Measurements from ENCODE around the gene HMCN1. TPM values are rescaled to one million over a fixed set of nuclear protein-coding genes. Genes with fewer than 3 reads are reported as not detected.

Gene HMCN1
- total and polyA plus RNA-seq, 12 donors: 0.56 to 5.8 (median 2.7) TPM

- TF ChIP-seq POLR2A (IDR thresholded peaks at IDR 0.05): no peak
- TF ChIP-seq CTCF (IDR thresholded peaks at IDR 0.05): no peak
- no peaks in the 10 kb centered on the region for H3K4me1 ChIP-seq (replicated peaks in 1 of 2)
Measured at GRCh38 chr1:186118724-186119123, 384.5 kb downstream of the HMCN1 start.

GRCh38 chr1:186122837-186123236 lies 388.6 kb downstream of the HMCN1 start:
- Histone ChIP-seq H3K36me3 (replicated peaks in 1 of 2) (no peaks in the 10 kb centered on the region), H3K4me3 (no peak overlapping the region), H3K27me3 (no peaks in the 10 kb centered on the region), H3K4me1 (replicated peaks in 1 of 2) (no peaks in the 10 kb centered on the region), H3K9me3 (replicated peaks in 1 of 3) (no peaks in the 10 kb centered on the region), H3K27ac (no peak overlapping the region)
- TF ChIP-seq POLR2A (IDR thresholded peaks at IDR 0.05) (no peak), CTCF (IDR thresholded peaks at IDR 0.05) (no peak)
- intact Hi-C loops (cut with DNase I): no loop called here
- no peak for DNase-seq
- 87 to 94% (median 92%) methylated on average over 9 of the region's 9 CpGs for WGBS, 4 donors

More at GRCh38 chr1:186118724-186119123, 384.5 kb downstream of the HMCN1 start:
- intact Hi-C loops (cut with DNase I): no loop called here
- H3K9me3 ChIP-seq (replicated peaks in 1 of 3): no peaks in the 10 kb centered on the region
- DNase-seq: no peak
- WGBS, 4 donors: 81 to 89% (median 84%) methylated on average over 1 of the region's 1 CpG
- no peak overlapping the region for H3K27ac ChIP-seq
- H3K4me3 ChIP-seq: no peak overlapping the region
- no peaks in the 10 kb centered on the region for H3K36me3 ChIP-seq (replicated peaks in 1 of 2)
- no peaks in the 10 kb centered on the region for H3K27me3 ChIP-seq

GRCh38 chr1:186125035-186125434 lies 390.8 kb downstream of the HMCN1 start:
- H3K9me3 ChIP-seq (replicated peaks in 1 of 3): no peaks in the 10 kb centered on the region
- intact Hi-C loops (cut with DNase I): no loop called here
- no peaks in the 10 kb centered on the region for H3K27me3 ChIP-seq
- no peaks in the 10 kb centered on the region for H3K4me1 ChIP-seq (replicated peaks in 1 of 2)
- TF ChIP-seq CTCF (IDR thresholded peaks at IDR 0.05) (no peak), POLR2A (IDR thresholded peaks at IDR 0.05) (no peak)
- WGBS, 4 donors: 83 to 86% (median 84%) methylated on average over 4 of the region's 4 CpGs
- no peak overlapping the region for H3K27ac ChIP-seq
- H3K4me3 ChIP-seq: no peak overlapping the region
- no peaks in the 10 kb centered on the region for H3K36me3 ChIP-seq (replicated peaks in 1 of 2)
- no peak for DNase-seq

- Histone ChIP-seq H3K9me3 (replicated peaks in 1 of 3) (no peaks in the 10 kb centered on the region), H3K4me1 (replicated peaks in 1 of 2) (no peaks in the 10 kb centered on the region), H3K27me3 (no peaks in the 10 kb centered on the region), H3K36me3 (replicated peaks in 1 of 2) (no peaks in the 10 kb centered on the region), H3K27ac (no peak overlapping the region), H3K4me3 (no peak overlapping the region)
- WGBS, 4 donors: 82 to 87% (median 86%) methylated on average over 3 of the region's 3 CpGs
- TF ChIP-seq POLR2A (IDR thresholded peaks at IDR 0.05) (no peak), CTCF (IDR thresholded peaks at IDR 0.05) (no peak)
- intact Hi-C loops (cut with DNase I): no loop called here
- no peak for DNase-seq
Measured at GRCh38 chr1:186125511-186125910, 391.3 kb downstream of the HMCN1 start.

All from adrenal gland (tissue), 12 donors.